Karpas-422 (cell line): ENCODE results near the gene KCTD6. TPM values are rescaled to one million over a fixed set of nuclear protein-coding genes. Genes with fewer than 3 reads are reported as not detected.

Experiments
- DNase-seq: peaks from one replicate; pipeline ENCODE4 v3.0.0-alpha.2; 2015
- H2AFZ ChIP-seq: fragments of 200-600 bp; sonication (generic); 2 replicates; pipeline ENCODE4 v1.6.1; 2014; ENCODE audit warnings: antibody characterized with exemption, low read length, mixed read lengths
- H3K27ac ChIP-seq: fragments of 200-600 bp; sonication (generic); 2 replicates; pipeline ENCODE4 v1.5.1; 2014; ENCODE audit warnings: mild to moderate bottlenecking, low read length, moderate library complexity
- H3K27me3 ChIP-seq: fragments of 200-600 bp; sonication (generic); 2 replicates; pipeline ENCODE4 v1.6.1; 2014; ENCODE audit warnings: low read length, mixed read lengths
- H3K36me3 ChIP-seq: fragments of 200-600 bp; sonication (generic); 2 replicates; pipeline ENCODE4 v1.6.1; 2014; ENCODE audit warnings: low read length, mixed read lengths; ENCODE audit not compliant: insufficient read depth
- H3K4me1 ChIP-seq: fragments of 200-600 bp; sonication (generic); 2 replicates; pipeline ENCODE4 v1.6.1; 2014; ENCODE audit warnings: mild to moderate bottlenecking, low read length, mixed read lengths
- H3K4me2 ChIP-seq: fragments of 200-600 bp; sonication (generic); 2 replicates; pipeline ENCODE4 v1.6.1; 2014; ENCODE audit warnings: low read length, low read depth, mild to moderate bottlenecking; ENCODE audit not compliant: poor library complexity, severe bottlenecking
- H3K4me3 ChIP-seq: fragments of 200-600 bp; sonication (generic); 2 replicates; pipeline ENCODE4 v1.5.1; 2014; ENCODE audit warnings: mild to moderate bottlenecking, antibody characterized with exemption, low read length, mixed read lengths
- H3K79me2 ChIP-seq: fragments of 200-600 bp; sonication (generic); 2 replicates; pipeline ENCODE4 v1.6.1; 2014; ENCODE audit warnings: mild to moderate bottlenecking, low read length, mixed read lengths
- H3K9ac ChIP-seq: fragments of 200-600 bp; sonication (generic); 2 replicates; pipeline ENCODE4 v1.6.0; 2014; ENCODE audit warnings: low read length
- H3K9me2 ChIP-seq: fragments of 200-600 bp; sonication (generic), shearing (Covaris generic); replicated peaks from 2 replicates; pipeline ENCODE4 v1.6.0; 2014; ENCODE audit warnings: mild to moderate bottlenecking, low read length, moderate library complexity; ENCODE audit not compliant: insufficient read depth
- H3K9me3 ChIP-seq: fragments of 300-700, 200-600 bp; sonication (generic); 2 replicates; pipeline ENCODE4 v1.6.1; 2014; ENCODE audit warnings: low read length, mixed read lengths
- H4K20me1 ChIP-seq: fragments of 200-600 bp; sonication (generic); 2 replicates; pipeline ENCODE4 v1.6.1; 2014; ENCODE audit warnings: mild to moderate bottlenecking, antibody characterized with exemption, low read length, low read depth; ENCODE audit not compliant: insufficient read depth
- total RNA-seq: library from RNA; depleted of rRNA; stranded (reverse); fragments of >200 nt; shearing (Covaris generic); gene quantifications from 2 replicates; pipeline ENCODE4 v1.2.3, GENCODE V29; 2014; ENCODE audit warnings: low replicate concordance; rRNA removed

The KCTD6 gene
- total RNA-seq: 7.9 and 17.9 TPM in 2 replicates

DNA sequence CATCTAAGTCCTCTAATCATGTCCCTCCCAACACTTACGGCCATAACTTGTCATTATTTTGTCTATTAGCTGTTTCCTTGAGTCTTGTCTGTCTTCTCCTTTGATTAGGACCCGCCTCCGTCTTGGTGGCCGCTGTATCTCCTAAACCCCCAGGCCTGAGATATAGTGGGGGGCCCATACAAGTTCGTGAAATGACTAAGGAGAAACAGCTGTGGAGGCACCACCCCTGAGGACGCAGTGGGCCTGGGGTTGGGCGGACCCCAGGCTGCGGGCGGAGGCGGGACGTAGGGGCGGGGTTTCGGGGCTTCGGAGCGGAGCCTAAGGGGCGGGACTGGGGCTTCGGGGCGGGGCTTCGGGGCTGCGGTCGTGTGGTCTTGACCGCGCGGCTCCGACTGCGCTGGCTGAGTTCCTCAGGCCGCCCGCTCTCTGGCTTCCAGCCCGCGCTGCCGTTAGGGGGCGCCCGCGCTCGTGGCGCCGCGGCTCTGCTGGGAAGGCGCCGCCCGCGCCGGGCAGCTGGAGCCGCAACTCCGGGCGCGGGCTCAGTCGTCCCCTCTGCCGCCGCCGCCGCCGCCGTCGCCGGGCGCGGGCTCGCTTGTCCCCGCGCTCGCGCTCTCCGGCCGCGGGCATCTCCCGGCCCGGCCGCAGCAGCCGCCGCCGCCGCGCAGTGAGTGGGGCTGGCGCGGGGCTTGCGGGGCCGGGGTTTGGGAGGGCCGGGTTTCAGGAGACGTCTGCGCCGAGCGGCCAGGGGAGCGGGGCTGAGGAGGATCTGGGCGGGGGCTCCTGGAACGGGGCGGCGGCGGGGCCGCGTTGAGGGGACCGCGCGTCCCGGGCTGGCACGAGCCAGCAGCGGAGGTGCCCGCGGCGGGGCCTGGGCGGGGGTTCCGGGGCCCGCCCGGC, at the start of gene KCTD6:
KCTD6 (plus strand) TSS at position 591 of the 897 bp plus-strand sequence. CDS start 6,660 bp downstream, outside the sequence.
- peaks cover 45% of the 10 kb centered on the region for H3K4me1 ChIP-seq
- 0 out of 2 replicates have a peak within 1 kb of the TSS, but pooled peaks have one; percentile 44 for H2AFZ ChIP-seq
- peak within 1 kb of the TSS; percentile 80 for H3K4me2 ChIP-seq
- H3K79me2 ChIP-seq: peaks cover 45% of the 10 kb centered on the region
- no peaks in the 10 kb centered on the region for H4K20me1 ChIP-seq
- H3K36me3 ChIP-seq: no peaks in the 10 kb centered on the region
- DNase-seq: peak; percentile 97
- peak within 1 kb of the TSS; percentile 81 for H3K9ac ChIP-seq
- no peaks in the 10 kb centered on the region for H3K9me3 ChIP-seq
- H3K9me2 ChIP-seq: no peaks in the 10 kb centered on the region
- H3K27me3 ChIP-seq: no peaks in the 10 kb centered on the region
- H3K27ac ChIP-seq: peak within 1 kb of the TSS; percentile 88
- H3K4me3 ChIP-seq: peak within 1 kb of the TSS; percentile 75

DNA sequence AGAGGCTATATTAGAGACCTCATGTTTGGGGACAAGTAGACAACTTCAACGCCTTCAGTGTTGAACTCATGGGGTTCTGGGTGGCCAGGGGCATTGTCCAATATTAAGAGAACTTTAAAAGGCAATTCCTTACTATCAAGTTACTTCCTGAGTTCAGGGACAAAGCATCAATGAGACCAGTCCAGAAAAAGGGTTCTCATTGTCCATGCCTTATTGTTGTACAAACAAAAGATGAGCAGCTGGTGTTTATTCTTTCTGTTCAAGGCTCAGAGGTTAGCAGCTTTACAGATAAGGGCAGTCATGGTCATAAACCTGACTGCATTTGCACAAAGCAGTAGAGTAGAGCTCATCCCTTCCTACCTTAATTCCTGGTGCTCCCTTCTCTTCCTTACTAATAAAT, 39.7 kb upstream of the KCTD6 start:
- H3K79me2 ChIP-seq: no peaks in the 10 kb centered on the region
- no peaks in the 10 kb centered on the region for H3K9me2 ChIP-seq
- H3K9me3 ChIP-seq: peaks cover 7% of the 10 kb centered on the region; the same call in 1 of the 2 replicates
- H3K36me3 ChIP-seq: no peaks in the 10 kb centered on the region
- no peaks in the 10 kb centered on the region for H4K20me1 ChIP-seq
- H3K9ac ChIP-seq: no peak overlapping the region
- H3K4me3 ChIP-seq: no peak overlapping the region
- no peak overlapping the region for H3K27ac ChIP-seq
- H3K27me3 ChIP-seq: no peaks in the 10 kb centered on the region
- H3K4me2 ChIP-seq: no peak overlapping the region
- no peaks in the 10 kb centered on the region for H3K4me1 ChIP-seq
- H2AFZ ChIP-seq: no peak overlapping the region
- no peak for DNase-seq

DNA sequence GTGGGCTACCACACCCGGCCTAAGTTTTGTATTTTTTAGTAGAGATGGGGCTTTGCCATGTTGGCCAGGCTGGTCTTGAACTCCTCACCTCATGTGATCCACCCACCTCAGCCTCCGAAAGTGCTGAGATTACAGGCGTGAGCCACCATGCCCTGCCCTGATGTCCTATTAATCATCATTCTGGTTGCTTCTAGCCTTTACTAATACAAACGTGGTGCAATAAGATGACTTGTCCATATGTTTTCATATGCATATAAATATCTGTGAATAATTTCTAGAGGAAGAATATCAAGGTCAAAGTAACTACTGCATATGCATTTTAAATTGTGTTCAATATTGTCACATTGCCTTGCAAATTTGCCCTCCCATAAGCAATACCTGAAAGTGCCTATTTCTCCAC, 32.7 kb upstream of the KCTD6 start:
- no peaks in the 10 kb centered on the region for H3K27me3 ChIP-seq
- peaks cover 7% of the 10 kb centered on the region; the same call in 1 of the 2 replicates for H3K9me3 ChIP-seq
- no peak overlapping the region for H3K4me2 ChIP-seq
- H2AFZ ChIP-seq: no peak overlapping the region
- no peak for DNase-seq
- H3K4me1 ChIP-seq: peaks cover 12% of the 10 kb centered on the region
- no peaks in the 10 kb centered on the region for H4K20me1 ChIP-seq
- H3K79me2 ChIP-seq: no peaks in the 10 kb centered on the region
- H3K27ac ChIP-seq: no peak overlapping the region
- H3K4me3 ChIP-seq: no peak overlapping the region
- H3K9ac ChIP-seq: no peak overlapping the region
- H3K36me3 ChIP-seq: no peaks in the 10 kb centered on the region
- H3K9me2 ChIP-seq: no peaks in the 10 kb centered on the region

DNA sequence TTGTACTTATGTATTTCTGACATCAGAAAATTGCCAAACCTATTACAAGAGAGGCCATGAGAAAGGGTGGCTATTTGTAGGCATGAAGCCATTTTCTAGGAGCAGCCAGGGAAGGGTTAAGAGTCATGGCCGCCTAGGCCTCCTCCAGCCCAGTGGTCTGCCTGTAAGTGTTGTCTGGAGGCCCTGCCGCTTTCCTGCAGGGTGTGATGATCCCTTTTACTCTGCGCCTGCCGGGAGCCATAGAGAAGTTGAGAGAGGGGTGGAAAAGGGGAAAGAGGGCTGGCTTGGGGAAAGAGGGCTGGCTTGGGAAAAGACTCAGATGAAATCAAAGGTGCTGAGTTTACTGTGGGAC, 29.1 kb upstream of the KCTD6 start:
- no peaks in the 10 kb centered on the region for H3K9me2 ChIP-seq
- H3K9me3 ChIP-seq: no peaks in the 10 kb centered on the region
- H3K27ac ChIP-seq: no peak overlapping the region
- H3K9ac ChIP-seq: no peak overlapping the region
- no peak for DNase-seq
- peak overlapping the region; percentile 40; the same call in 1 of the 2 replicates for H2AFZ ChIP-seq
- H3K4me1 ChIP-seq: peaks cover 15% of the 10 kb centered on the region
- no peaks in the 10 kb centered on the region for H3K27me3 ChIP-seq
- no peaks in the 10 kb centered on the region for H3K36me3 ChIP-seq
- H3K4me3 ChIP-seq: no peak overlapping the region
- H3K79me2 ChIP-seq: no peaks in the 10 kb centered on the region
- H4K20me1 ChIP-seq: no peaks in the 10 kb centered on the region
- no peak overlapping the region for H3K4me2 ChIP-seq

DNA sequence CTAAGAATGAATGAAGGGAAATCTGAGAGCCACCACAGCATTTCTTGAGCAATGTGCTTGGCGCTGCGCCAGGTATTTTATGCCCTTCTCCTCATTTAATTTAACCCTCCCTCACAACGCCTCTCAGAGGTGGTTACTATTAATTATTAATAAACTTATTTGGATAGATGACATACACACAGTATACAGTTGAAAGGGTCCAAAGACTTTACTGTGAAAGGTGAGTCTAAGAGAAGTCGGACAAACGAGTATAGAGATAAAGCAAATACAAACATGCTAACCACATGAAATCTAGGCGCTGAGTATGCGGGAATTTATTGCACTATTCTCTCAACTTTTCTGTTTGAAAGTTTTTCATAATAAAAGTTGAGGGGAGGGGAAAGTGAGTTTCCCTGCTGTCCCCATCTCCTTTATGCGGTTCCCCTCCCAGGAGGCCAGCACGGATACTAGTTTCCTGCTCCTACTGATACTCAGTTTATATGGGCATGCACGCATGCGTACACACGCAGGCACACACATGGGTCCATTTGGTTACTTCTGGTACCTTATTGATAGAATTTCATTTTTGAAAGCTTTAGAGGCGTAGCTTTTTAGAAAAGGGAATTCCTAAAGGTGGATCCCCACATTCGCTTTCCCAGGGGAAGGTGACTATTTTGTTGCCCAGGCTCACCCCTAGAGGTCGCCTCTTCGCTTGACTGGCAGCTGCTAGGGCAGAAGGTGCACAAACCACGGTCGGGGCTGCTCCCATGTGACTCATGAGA, 28.5 kb upstream of the KCTD6 start:
- peak overlapping the region; percentile 55 for H3K4me2 ChIP-seq
- H3K9ac ChIP-seq: 0 out of 2 replicates have a peak overlapping the region, but pooled peaks have one; percentile 23
- no peaks in the 10 kb centered on the region for H3K9me2 ChIP-seq
- DNase-seq: peak; percentile 85
- H3K9me3 ChIP-seq: no peaks in the 10 kb centered on the region
- H3K4me1 ChIP-seq: peaks cover 15% of the 10 kb centered on the region
- no peaks in the 10 kb centered on the region for H3K27me3 ChIP-seq
- no peaks in the 10 kb centered on the region for H3K36me3 ChIP-seq
- peak overlapping the region; percentile 40; the same call in 1 of the 2 replicates for H2AFZ ChIP-seq
- H4K20me1 ChIP-seq: no peaks in the 10 kb centered on the region
- H3K79me2 ChIP-seq: no peaks in the 10 kb centered on the region
- H3K27ac ChIP-seq: no peak overlapping the region
- H3K4me3 ChIP-seq: peak overlapping the region; percentile 25; the same call in 1 of the 2 replicates

DNA sequence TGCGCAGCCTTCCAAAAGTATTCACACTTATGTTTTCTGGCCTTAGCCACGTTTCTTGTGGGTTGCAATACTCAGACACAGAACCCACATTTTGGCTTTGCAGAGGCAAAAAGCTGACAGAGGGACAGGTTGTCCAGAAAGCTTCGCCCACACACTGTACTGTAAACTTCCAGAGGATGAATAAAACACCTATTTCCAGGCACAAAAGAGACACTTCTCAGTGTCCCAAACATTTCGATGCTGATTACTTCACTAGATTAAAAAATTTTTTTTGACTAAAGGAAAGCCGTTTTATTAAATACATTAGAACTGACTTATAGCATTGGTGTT, 28.0 kb upstream of the KCTD6 start:
- H3K4me1 ChIP-seq: peaks cover 15% of the 10 kb centered on the region
- H3K9ac ChIP-seq: peak overlapping the region; percentile 23; the same call in 1 of the 2 replicates
- H3K4me2 ChIP-seq: peak overlapping the region; percentile 55
- H3K27ac ChIP-seq: no peak overlapping the region
- no peaks in the 10 kb centered on the region for H4K20me1 ChIP-seq
- H2AFZ ChIP-seq: peak overlapping the region; percentile 40; the same call in 1 of the 2 replicates
- H3K9me2 ChIP-seq: no peaks in the 10 kb centered on the region
- no peak overlapping the region; the same call in 1 of the 2 replicates for H3K4me3 ChIP-seq
- H3K9me3 ChIP-seq: no peaks in the 10 kb centered on the region
- H3K36me3 ChIP-seq: no peaks in the 10 kb centered on the region
- no peaks in the 10 kb centered on the region for H3K27me3 ChIP-seq
- H3K79me2 ChIP-seq: no peaks in the 10 kb centered on the region
- no peak for DNase-seq

DNA sequence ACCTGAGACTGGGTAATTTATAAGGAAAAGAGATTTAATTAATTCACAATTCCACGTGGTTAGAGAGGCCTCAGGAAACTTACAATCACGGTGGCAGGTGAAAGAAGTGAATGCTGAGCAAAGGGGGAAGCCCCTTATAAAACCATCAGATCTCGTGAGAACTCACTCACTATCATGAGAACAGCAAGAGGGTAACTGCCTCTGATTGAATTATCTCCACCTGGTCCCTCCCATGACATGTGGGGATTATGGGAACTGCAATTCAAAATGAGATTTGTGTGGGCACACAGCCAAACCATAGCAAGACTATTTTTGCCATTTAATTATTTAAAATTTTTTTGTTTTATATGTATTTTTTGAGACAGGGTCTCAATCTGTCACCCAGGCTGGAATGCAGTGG, 27.0 kb upstream of the KCTD6 start:
- DNase-seq: peak; percentile 63
- Histone ChIP-seq H3K36me3 (no peaks in the 10 kb centered on the region), H3K4me1 (peaks cover 15% of the 10 kb centered on the region), H3K4me3 (no peak overlapping the region), H3K4me2 (no peak overlapping the region), H3K9me3 (no peaks in the 10 kb centered on the region), H3K79me2 (no peaks in the 10 kb centered on the region), H3K9me2 (no peaks in the 10 kb centered on the region), H4K20me1 (no peaks in the 10 kb centered on the region), H3K27me3 (no peaks in the 10 kb centered on the region), H2AFZ (no peak overlapping the region), H3K27ac (no peak overlapping the region), H3K9ac (no peak overlapping the region)
